GM21529 (cell line): ENCODE data around the gene CCNY.
"Not testable (repeated sequence)": the region's sequence is repeated elsewhere in the genome, so short reads cannot be mapped to it uniquely, and the experiment has no call there.

Source experiments
- ATAC-seq: cut with Tn5 transposase; IDR thresholded peaks from one replicate; pipeline ENCODE4 v1.9.1; 2021; ENCODE audit not compliant: unreplicated experiment

Gene CCNY

DNA sequence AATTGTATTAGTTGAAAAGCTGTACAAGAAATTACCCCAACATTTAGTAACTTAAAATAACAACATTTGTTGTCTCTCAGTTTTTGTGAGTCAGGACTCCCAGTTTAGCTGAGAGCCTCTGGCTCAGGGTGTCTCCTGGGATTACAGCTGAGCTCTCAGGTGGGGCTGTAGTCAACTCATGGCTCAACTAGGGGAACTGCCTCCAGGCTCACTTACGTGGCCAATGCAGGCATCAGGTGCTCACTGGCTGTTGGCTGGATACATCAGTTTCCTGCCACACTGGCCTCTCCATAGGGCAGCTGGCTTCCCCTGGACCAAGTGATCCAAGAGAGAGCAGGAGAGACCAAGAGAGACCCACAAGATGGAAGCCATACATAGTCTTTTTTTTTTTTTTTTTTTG lies 17.5 kb downstream of the CCNY start:
- peak; percentile 59 for ATAC-seq

DNA sequence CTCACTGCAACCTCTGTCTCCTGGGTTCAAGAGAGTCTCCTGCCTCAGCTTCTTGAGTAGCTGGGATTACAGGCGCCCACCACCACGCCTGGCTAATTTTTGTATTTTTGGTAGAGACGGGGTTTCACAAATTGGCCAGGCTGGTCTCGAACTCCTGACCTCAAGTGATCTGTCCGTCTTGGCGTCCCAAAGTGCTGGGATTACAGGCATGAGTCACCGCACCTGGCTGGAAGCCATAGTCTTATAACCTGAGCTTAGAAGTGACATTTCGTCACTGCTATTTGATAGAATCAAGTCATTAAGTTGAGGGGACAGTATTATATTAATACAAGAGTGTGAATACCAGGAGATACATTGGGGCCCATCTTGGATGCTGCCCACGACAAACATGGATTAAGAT lies 17.9 kb downstream of the CCNY start:
- ATAC-seq, result not testable (repeated sequence)

- ATAC-seq, result peak; percentile 68
Observed at GRCh38 chr10:35355971-35356724, 19.8 kb downstream of the CCNY start.

GRCh38 chr10:35356725-35357092 lies 20.4 kb downstream of the CCNY start:
- no peak for ATAC-seq

DNA sequence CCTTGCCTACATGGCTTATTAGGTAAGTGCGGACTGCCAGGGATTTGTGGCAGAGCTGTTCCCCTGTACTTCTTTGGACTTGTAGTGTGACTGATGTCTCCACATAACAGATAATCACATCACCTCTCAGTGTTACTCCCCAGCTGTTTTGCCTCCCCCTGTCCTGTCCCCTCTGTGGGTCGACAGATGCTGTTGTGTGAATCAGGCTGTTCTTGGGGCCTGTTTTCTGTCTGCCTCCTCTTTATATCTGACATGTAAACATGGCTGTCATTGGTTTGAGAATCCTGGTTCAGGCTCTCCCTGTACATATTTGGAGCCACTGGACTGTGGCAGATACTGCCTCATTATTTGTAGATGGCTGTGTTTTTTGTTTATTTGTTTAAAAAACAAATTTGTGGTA lies 22.7 kb downstream of the CCNY start:
- no peak for ATAC-seq

- ATAC-seq, result no peak
Observed at GRCh38 chr10:35359873-35360272, 23.6 kb downstream of the CCNY start.

DNA sequence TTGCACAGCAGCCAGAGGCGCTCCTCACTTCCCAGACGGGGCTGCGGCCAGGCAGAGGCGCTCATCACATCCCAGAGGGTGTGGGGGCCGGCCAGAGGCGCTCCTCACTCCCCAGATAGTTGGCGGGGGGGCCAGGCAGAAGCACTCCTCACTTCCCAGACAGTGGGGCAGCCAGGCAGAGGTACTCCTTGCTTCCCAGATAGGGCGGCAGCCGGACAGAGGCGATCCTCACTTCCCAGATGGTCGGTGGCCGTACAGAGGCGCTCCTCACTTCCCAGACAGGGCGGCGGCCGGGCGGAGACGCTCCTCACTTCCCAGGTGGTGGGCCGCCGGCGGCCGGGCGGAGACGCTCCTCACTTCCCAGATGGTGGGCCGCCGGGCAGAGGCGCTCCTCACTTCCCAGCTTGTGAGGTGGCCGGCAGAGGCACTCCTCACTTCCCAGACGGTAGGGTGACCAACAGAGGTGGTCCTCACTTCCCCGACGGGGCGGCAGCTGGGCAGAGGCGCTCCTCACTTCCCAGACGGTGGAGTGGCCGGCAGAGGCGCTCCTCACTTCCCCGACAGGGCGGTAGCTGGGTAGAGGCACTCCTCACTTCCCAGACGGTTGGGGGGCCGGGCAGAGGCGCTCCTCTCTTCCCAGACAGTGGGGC lies 26.5 kb downstream of the CCNY start:
- ATAC-seq, result no peak

GRCh38 chr10:35363587-35363986 lies 27.3 kb downstream of the CCNY start:
- ATAC-seq, result no peak

DNA sequence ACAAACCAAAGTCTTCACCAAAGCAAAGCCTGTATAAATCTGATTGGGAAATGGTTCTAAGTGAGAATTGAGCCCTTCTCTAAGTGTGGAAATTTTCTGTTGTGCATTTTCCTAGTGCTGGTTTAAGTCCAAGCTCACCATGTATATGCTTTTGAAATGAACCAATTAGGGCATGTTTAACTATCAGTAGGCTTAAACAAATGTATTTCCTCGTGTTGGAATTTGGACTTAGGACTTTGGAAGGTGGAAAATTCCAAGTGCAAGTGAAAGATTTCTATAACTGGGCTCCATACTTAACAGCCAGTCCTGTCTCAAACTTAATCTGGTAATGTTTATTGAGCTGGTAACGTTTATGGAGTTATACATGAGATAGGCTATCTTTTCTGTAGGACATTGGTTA lies 28.5 kb downstream of the CCNY start:
- no peak for ATAC-seq

- ATAC-seq, result no peak
Observed at GRCh38 chr10:35365994-35366393, 29.7 kb downstream of the CCNY start.

- no peak for ATAC-seq
Observed at GRCh38 chr10:35367107-35367859, 31.0 kb downstream of the CCNY start.

DNA sequence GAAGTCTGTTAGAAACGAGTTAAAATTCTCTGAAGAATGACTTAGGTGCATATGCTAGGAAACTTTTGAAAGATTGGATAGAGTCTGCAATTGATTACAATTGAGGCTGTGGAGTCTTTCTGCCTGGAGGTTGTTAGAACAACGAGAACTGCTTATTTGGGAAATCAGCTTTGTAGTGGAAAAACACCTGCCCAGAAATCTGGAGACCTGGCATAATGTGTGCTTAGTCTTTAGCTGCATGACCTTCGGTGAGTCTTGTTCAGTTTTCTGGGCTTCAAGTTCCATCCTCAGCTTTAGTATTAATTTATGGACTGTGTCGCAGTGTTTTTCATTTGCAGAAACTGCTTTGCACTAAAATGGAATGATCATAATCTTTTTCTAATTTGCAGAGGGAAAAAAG lies 31.7 kb downstream of the CCNY start:
- no peak for ATAC-seq

DNA sequence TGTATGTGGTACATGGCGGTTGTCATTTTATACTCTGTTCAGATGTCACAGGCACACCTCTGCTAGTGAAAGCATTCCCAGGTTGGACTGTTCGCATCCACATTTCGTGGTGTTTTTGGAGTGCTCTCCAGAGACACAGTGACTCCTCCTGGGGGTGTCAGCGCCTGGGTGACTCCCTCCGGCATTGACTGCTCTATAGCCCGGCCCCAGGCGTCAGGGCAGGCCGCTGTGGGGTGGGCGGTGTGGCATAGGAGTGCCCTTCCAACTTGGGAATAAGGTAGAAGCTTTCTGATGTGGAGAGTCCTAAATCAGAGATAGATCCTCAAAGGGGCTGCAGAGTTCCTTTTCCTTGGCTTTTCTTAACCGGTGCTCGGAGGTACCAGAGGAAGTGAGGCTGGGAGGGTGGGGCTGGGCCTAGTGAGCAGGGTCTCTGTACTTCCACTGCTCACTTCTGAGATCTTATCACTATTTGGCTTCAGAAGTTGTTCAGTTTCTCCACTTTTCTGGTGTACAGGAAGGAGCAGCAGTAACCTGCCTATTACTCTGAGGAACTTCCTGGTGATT lies 32.3 kb downstream of the CCNY start:
- no peak for ATAC-seq

DNA sequence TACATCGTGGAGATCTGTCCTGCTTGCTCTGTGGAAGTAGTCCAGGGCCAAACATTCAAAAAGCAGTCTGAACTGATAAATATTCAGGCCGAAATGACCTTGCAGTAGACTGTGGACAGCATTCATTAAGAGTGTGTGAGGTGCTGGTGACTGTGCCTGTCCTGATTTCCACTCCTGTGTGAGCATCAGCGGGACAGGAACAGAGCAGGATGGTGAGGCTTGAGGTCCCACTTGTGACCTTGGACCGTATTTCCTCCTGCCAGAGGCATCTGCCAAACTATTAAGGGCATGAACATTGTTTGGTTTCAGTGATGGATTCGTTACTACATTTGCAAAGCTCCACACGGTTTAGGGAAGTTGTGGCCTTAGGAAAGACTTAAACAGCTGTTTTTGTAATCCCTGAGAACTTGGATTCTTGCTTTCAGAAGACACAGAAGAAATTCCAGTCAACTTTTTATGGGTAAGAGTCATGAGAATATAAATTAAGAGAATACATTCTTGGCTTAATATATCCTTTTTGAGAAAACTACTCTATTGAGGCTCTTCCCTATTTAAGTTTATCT lies 32.8 kb downstream of the CCNY start:
- no peak for ATAC-seq

DNA sequence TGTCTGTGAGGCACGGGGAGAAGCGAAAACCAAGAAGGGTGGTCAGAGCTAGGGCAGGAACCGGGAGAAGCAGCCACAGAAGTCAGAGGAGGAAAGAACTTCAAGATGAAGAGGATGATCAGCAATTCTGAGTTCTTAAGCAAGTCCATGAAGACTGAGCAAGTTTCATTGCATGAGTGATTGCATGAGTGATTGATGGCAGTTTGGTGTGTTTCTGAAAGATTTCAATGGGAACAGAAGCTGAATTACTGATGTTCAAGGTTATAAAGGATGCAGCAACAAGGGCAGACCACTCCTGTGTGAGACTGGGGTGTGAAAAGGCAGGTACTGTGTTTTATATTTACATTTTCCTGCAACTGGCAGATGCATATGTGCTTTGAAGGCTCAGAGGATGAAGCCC lies 35.4 kb downstream of the CCNY start:
- no peak for ATAC-seq

GRCh38 chr10:35372329-35372728 lies 36.0 kb downstream of the CCNY start:
- ATAC-seq, result no peak

DNA sequence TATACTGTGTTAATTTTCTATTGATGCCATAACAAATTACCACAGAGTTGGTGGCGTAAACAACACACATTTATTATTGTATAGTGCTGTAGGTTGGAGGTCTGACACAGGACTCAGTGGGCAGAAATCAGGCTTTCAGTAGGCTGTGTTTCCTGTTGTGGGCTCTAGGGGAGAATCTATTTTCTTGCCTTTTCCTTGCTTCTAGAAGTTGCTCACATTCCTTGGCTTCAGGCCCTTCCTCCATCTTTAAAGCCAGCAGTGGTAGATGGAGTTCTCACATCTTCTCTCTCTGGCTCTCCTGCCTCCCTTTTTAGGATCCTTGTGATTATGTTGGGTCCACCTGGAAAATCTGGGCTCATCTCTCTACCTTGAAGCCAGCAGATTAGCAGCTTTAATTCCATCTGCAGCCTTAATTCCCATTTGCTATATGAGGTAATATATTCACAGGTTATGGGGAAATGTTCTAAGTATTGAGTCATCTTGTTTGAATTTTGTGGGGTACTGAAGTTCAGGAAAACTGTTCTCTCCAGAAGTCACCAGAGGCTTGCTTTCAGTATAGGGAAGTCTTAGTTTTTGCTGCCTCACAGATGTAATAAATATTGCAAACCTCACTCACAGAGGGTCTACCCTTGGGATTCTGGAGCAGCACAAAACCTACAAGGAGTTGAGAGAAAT lies 38.9 kb downstream of the CCNY start:
- no peak for ATAC-seq

DNA sequence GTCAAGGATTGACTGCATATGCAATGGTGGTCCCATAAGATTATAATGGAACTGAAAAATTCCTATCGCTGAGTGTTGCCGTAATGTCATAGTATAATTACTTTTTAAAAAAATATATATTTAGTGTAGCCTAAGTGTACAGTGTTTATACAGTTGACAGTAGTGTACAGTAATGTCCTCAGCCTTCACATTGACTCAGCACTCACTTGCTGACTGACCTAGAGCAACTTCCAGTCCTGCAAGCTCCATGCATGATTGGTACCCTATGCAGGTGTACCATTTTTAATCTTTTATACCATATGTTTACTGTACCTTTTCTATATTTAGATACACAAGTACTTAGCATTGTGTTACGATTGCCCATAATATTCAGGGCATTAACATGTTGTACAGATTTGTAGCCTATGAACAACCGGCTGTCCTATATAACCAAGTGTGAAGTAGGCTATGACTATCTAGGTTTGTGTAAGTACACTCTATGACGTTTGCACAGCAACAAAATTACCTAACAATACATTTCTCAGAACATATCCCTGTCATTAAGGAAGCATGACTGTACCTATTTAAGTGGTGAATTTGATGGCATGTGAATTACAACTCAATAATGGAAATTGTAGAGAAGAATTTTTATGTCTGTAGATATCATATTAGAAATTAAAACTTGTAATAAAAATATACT lies 40.9 kb downstream of the CCNY start:
- no peak for ATAC-seq

GRCh38 chr10:35378541-35379210 lies 42.4 kb downstream of the CCNY start:
- ATAC-seq, result peak; percentile 35
